H1 (cell line): ENCODE measurements around the gene TMBIM6. TPM values are rescaled to one million over a fixed set of nuclear protein-coding genes. Genes with fewer than 3 reads are reported as not detected.

Experiments
- KDM1A ChIP-seq: fragments of 200-600, 300-600 bp; sonication (generic); IDR thresholded peaks from 2 replicates; pipeline ENCODE4 v1.7.1; 2016; ENCODE audit warnings: mild to moderate bottlenecking, low read length, borderline replicate concordance
- PHF8 ChIP-seq: fragments of 200-600 bp; sonication (generic); conservative IDR thresholded peaks from 2 replicates; pipeline ENCODE4 v1.7.1; 2012; ENCODE audit warnings: low read depth, mild to moderate bottlenecking, inconsistent platforms, low read length, moderate library complexity
- RXRA ChIP-seq: IDR thresholded peaks from 2 replicates; pipeline ENCODE4 v1.6.1; 2011; ENCODE audit warnings: low read depth, mild to moderate bottlenecking, low read length, moderate library complexity; ENCODE audit not compliant: insufficient read depth
- SIRT6 ChIP-seq: IDR thresholded peaks from one replicate; pipeline ENCODE4 v1.7.1; 2012; ENCODE audit warnings: low read length, inconsistent platforms
- SP4 ChIP-seq: IDR thresholded peaks from 2 replicates; pipeline ENCODE4 v1.6.1; 2012; ENCODE audit warnings: low read length, inconsistent platforms
- polyA plus RNA-seq, 7 experiments: library from polyadenylated mRNA; depleted of rRNA in 3 of 7; stranded (reverse) in 5 of 7; unstranded in 2 of 7; fragments of >200 nt in 5 of 7; fragments of 200-250 nt in 2 of 7; gene quantifications; 1 replicate in 5 of 7; 2 replicates in 1 of 7; 4 replicates in 1 of 7; pipeline versions ENCODE4 v1.2.1 to v1.2.3, GENCODE V29; 2011 to 2013; ENCODE audit warnings: missing spikeins in 2 of 7, mixed read lengths in 2 of 7
- total RNA-seq: library from RNA; stranded (reverse); fragmentation: NEBNext Ultra II Directional; extraction: Animal tissue kit (Norgen Biotek cat#: 25700); gene quantifications from 2 replicates; pipeline ENCODE4 v1.2.1, GENCODE V29; 2021
- TF ChIP-seq, protein P1 (sequence below): fragments of 300-600 bp; sonication (generic); IDR thresholded peaks from 2 replicates; pipeline ENCODE4 v1.7.1; 2012; ENCODE audit warnings: low read length, moderate library complexity, mild to moderate bottlenecking, inconsistent platforms; ENCODE audit not compliant: insufficient replicate concordance

The TMBIM6 gene
- total and polyA plus RNA-seq, 2 of the 8 experiments (the other 6 are each of a cell fraction or from before 2014, with no cell fraction given): 423 to 556 TPM

DNA sequence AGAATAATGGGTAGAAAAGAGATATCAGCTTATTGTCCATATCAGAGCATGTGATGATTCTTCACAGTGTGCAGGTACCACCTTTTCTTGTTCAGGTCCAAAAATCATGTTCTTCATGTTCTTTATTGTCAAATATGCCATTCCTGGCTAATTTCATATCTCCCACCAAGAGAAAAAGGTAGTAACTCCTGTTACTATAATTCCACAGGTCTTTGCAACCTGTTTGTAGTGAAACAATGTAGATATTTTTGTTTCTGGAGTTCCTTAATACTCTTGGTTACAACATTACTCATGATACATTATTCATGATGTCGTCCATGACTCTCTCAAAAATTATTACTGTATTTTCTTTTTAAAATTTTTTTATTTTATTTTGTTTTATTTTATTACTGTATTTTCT is 11.3 kb upstream of the TMBIM6 start (continued):
- TF ChIP-seq, protein P1, sequence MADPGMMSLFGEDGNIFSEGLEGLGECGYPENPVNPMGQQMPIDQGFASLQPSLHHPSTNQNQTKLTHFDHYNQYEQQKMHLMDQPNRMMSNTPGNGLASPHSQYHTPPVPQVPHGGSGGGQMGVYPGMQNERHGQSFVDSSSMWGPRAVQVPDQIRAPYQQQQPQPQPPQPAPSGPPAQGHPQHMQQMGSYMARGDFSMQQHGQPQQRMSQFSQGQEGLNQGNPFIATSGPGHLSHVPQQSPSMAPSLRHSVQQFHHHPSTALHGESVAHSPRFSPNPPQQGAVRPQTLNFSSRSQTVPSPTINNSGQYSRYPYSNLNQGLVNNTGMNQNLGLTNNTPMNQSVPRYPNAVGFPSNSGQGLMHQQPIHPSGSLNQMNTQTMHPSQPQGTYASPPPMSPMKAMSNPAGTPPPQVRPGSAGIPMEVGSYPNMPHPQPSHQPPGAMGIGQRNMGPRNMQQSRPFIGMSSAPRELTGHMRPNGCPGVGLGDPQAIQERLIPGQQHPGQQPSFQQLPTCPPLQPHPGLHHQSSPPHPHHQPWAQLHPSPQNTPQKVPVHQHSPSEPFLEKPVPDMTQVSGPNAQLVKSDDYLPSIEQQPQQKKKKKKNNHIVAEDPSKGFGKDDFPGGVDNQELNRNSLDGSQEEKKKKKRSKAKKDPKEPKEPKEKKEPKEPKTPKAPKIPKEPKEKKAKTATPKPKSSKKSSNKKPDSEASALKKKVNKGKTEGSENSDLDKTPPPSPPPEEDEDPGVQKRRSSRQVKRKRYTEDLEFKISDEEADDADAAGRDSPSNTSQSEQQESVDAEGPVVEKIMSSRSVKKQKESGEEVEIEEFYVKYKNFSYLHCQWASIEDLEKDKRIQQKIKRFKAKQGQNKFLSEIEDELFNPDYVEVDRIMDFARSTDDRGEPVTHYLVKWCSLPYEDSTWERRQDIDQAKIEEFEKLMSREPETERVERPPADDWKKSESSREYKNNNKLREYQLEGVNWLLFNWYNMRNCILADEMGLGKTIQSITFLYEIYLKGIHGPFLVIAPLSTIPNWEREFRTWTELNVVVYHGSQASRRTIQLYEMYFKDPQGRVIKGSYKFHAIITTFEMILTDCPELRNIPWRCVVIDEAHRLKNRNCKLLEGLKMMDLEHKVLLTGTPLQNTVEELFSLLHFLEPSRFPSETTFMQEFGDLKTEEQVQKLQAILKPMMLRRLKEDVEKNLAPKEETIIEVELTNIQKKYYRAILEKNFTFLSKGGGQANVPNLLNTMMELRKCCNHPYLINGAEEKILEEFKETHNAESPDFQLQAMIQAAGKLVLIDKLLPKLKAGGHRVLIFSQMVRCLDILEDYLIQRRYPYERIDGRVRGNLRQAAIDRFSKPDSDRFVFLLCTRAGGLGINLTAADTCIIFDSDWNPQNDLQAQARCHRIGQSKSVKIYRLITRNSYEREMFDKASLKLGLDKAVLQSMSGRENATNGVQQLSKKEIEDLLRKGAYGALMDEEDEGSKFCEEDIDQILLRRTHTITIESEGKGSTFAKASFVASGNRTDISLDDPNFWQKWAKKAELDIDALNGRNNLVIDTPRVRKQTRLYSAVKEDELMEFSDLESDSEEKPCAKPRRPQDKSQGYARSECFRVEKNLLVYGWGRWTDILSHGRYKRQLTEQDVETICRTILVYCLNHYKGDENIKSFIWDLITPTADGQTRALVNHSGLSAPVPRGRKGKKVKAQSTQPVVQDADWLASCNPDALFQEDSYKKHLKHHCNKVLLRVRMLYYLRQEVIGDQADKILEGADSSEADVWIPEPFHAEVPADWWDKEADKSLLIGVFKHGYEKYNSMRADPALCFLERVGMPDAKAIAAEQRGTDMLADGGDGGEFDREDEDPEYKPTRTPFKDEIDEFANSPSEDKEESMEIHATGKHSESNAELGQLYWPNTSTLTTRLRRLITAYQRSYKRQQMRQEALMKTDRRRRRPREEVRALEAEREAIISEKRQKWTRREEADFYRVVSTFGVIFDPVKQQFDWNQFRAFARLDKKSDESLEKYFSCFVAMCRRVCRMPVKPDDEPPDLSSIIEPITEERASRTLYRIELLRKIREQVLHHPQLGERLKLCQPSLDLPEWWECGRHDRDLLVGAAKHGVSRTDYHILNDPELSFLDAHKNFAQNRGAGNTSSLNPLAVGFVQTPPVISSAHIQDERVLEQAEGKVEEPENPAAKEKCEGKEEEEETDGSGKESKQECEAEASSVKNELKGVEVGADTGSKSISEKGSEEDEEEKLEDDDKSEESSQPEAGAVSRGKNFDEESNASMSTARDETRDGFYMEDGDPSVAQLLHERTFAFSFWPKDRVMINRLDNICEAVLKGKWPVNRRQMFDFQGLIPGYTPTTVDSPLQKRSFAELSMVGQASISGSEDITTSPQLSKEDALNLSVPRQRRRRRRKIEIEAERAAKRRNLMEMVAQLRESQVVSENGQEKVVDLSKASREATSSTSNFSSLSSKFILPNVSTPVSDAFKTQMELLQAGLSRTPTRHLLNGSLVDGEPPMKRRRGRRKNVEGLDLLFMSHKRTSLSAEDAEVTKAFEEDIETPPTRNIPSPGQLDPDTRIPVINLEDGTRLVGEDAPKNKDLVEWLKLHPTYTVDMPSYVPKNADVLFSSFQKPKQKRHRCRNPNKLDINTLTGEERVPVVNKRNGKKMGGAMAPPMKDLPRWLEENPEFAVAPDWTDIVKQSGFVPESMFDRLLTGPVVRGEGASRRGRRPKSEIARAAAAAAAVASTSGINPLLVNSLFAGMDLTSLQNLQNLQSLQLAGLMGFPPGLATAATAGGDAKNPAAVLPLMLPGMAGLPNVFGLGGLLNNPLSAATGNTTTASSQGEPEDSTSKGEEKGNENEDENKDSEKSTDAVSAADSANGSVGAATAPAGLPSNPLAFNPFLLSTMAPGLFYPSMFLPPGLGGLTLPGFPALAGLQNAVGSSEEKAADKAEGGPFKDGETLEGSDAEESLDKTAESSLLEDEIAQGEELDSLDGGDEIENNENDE: no peak
- TF ChIP-seq PHF8 (no peak), RXRA (no peak), SP4 (no peak), KDM1A (no peak), SIRT6 (no peak)
- TF ChIP-seq, all 59 proteins: peak for 0
